ENCODE measurements around the gene TMEM258.

Gene TMEM258

DNA sequence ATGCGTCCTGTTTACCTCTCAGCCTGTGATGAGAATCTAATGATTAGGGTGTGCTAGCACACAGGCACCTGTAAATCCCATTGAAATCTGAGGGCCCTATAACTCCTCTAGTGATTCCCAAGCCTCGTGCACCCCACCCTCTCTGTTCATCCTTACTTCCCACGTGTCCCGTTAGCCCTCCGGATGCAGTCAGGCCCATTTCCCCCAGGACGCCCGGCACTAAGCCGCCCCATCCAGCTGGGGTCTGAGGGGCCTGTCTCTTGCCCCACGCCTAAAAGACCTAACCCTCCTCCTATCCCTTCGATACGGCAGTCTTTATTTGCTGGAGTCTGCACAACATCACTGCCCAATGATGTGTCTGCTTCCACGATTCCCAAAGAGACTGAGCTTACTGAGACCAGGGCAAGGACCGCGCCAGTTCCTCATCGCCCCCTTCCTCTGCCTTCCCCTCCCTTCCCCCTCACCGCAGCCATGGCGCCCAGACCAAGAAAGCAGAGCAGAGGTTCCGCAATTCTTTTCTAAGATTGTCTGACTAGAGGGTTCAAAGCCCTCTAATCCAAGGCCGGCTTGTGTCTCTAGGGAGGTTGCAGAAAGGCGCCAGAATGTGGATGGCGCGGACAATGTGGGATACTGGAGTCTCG is 34.7 kb upstream of the TMEM258 start:
- H3K27ac ChIP-seq (ENCODE audit: low read depth in 2 of 2, low read length in 2 of 2), result peak overlapping the region; percentile 70 to 72
- H3K9ac ChIP-seq (ENCODE audit: low read depth in 1 of 2, low read length in 2 of 2), result peak overlapping the region in 1 of 2 donors; percentile 61
- H3K36me3 ChIP-seq (ENCODE audit: control insufficient read depth in 2 of 2, insufficient read depth in 2 of 2, low read length in 2 of 2), result no peaks in the 10 kb centered on the region
- peaks cover 4 to 27% of the 10 kb centered on the region in 2 donors for H3K27me3 ChIP-seq (ENCODE audit: control insufficient read depth in 2 of 2, insufficient read depth in 2 of 2, low read length in 2 of 2)
- peak overlapping the region; percentile 48 to 62 for H3K4me3 ChIP-seq (ENCODE audit: low read length in 2 of 2)
- peaks cover 3 to 7% of the 10 kb centered on the region in 2 donors for H3K4me1 ChIP-seq (ENCODE audit: control insufficient read depth in 2 of 2, insufficient read depth in 2 of 2, low read length in 2 of 2)
- no peaks in the 10 kb centered on the region for H3K9me3 ChIP-seq (ENCODE audit: control insufficient read depth in 2 of 2, low read length in 2 of 2)

DNA sequence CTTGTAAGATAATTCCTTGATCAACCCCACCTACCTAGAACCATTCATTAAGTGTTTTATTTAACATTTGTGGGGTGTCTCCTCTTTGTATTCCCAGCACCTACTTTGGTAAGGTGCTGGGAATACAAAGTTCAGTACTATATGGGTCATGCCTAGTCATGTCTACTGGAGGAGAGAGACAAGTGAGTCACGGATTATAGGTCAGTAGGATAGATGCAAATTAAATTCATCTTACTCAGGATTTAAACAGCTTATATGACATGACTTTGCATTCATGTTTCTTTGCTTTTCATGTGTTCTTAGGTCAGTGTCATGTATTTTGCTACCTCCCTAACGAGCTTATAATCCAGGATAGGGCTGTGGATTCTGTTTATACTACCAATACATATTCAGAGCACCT is 27.8 kb upstream of the TMEM258 start:
- Histone ChIP-seq H3K27ac (ENCODE audit: low read depth in 2 of 2, low read length in 2 of 2) (no peak overlapping the region), H3K4me3 (ENCODE audit: low read length in 2 of 2) (no peak overlapping the region), H3K27me3 (ENCODE audit: control insufficient read depth in 2 of 2, insufficient read depth in 2 of 2, low read length in 2 of 2) (peaks cover 9 to 12% of the 10 kb centered on the region in 2 donors), H3K36me3 (ENCODE audit: control insufficient read depth in 2 of 2, insufficient read depth in 2 of 2, low read length in 2 of 2) (no peaks in the 10 kb centered on the region), H3K9me3 (ENCODE audit: control insufficient read depth in 2 of 2, low read length in 2 of 2) (no peaks in the 10 kb centered on the region), H3K4me1 (ENCODE audit: control insufficient read depth in 2 of 2, insufficient read depth in 2 of 2, low read length in 2 of 2) (peaks cover 4 to 11% of the 10 kb centered on the region in 2 donors), H3K9ac (ENCODE audit: low read depth in 1 of 2, low read length in 2 of 2) (no peak overlapping the region)

DNA sequence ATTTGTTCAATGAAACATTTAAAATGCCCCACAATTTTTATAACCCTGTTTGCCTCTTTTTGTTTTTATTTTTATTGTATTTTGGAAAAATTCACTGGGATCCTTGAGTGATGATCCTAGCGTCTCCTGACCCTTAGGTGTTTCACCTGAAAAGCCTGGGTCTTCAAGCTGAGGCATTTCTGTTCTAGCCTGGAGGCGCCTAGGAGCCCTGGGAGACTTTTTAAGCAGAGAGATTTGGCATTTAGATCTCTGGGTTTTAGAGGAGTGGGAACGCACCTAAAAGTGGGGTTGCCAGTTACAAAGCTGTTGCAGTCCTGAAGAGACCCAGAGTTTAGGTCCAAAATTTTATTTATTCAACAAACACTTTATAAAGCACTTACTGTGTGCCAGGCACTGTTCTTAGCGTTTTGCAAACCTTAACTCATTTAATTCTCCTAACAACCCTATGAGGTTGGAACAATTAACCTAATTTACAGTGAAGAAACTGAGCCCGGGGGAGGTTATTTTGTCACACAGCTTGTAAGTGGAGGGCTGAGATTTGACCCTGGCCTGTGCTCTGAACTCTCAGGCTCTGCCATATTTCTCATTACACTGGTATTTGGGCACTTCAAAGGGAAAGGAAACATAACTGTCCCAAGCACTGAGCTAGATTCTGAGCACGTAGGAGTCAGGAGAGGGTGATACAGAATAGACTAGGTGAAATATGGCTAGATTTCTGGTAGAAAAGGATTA is 25.2 kb upstream of the TMEM258 start:
- Histone ChIP-seq H3K27ac (ENCODE audit: low read depth in 2 of 2, low read length in 2 of 2) (peak overlapping the region in 1 of 2 donors; percentile 16), H3K9ac (ENCODE audit: low read depth in 1 of 2, low read length in 2 of 2) (no peak overlapping the region), H3K36me3 (ENCODE audit: control insufficient read depth in 2 of 2, insufficient read depth in 2 of 2, low read length in 2 of 2) (no peaks in the 10 kb centered on the region)

DNA sequence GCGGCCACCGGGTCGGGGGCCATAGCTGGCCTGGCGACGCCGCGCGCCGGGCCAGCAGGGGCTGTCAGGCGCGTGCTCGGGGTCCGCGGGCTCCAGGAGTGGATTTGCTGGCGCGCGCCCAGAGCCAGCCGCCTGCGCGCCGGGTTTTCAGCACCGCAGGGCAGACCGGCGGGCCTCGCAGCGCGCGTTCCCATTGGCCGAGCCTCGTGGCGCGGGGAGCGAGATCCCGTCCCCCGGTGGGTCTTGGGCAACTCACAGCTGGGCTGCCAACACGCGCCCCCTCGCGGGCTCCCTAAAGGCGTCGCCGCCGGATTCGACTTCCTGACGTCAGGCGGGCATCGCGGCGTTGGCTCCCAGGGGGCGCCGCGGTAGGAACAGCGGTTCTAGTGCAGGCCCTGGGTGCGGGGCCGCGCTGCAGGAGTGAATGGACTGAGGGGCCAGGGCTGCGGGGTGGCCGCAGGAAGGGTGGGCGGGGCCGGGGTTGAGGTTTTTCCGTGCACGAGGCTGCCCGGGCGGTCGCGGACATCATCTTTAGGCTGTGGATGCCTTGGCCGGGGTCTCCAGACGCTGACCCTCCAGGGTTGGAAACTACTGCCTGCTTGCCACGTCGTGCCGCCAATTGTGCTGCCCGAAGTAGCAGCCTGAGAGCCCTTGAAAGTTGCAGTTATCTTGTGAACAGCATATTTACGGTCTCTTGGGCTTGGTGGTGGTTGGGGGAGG is 24.5 kb upstream of the TMEM258 start, which contains the start of gene FADS1:
Gene FADS1 (minus strand): TSS at position 268 of the 720 bp plus-strand sequence. CDS start 74 bp downstream, at position 194.
- H3K9ac ChIP-seq (ENCODE audit: low read depth in 1 of 2, low read length in 2 of 2), result peak within 1 kb of the TSS; percentile 70 to 74
- no peaks in the 10 kb centered on the region for H3K36me3 ChIP-seq (ENCODE audit: control insufficient read depth in 2 of 2, insufficient read depth in 2 of 2, low read length in 2 of 2)
- peak within 1 kb of the TSS; percentile 82 to 90 for H3K27ac ChIP-seq (ENCODE audit: low read depth in 2 of 2, low read length in 2 of 2)
- peak within 1 kb of the TSS; percentile 61 to 83 for H3K4me3 ChIP-seq (ENCODE audit: low read length in 2 of 2)
- no peaks in the 10 kb centered on the region for H3K9me3 ChIP-seq (ENCODE audit: control insufficient read depth in 2 of 2, low read length in 2 of 2)
- peaks cover 9 to 12% of the 10 kb centered on the region in 2 donors for H3K27me3 ChIP-seq (ENCODE audit: control insufficient read depth in 2 of 2, insufficient read depth in 2 of 2, low read length in 2 of 2)
- peaks cover 13 to 15% of the 10 kb centered on the region in 2 donors for H3K4me1 ChIP-seq (ENCODE audit: control insufficient read depth in 2 of 2, insufficient read depth in 2 of 2, low read length in 2 of 2)

More for the DNA sequence above, 25.2 kb upstream of the TMEM258 start:
- peaks cover 13 to 15% of the 10 kb centered on the region in 2 donors for H3K4me1 ChIP-seq (ENCODE audit: control insufficient read depth in 2 of 2, insufficient read depth in 2 of 2, low read length in 2 of 2)
- H3K4me3 ChIP-seq (ENCODE audit: low read length in 2 of 2), result peak overlapping the region in 1 of 2 donors; percentile 41
- peaks cover 9 to 12% of the 10 kb centered on the region in 2 donors for H3K27me3 ChIP-seq (ENCODE audit: control insufficient read depth in 2 of 2, insufficient read depth in 2 of 2, low read length in 2 of 2)
- no peaks in the 10 kb centered on the region for H3K9me3 ChIP-seq (ENCODE audit: control insufficient read depth in 2 of 2, low read length in 2 of 2)

DNA sequence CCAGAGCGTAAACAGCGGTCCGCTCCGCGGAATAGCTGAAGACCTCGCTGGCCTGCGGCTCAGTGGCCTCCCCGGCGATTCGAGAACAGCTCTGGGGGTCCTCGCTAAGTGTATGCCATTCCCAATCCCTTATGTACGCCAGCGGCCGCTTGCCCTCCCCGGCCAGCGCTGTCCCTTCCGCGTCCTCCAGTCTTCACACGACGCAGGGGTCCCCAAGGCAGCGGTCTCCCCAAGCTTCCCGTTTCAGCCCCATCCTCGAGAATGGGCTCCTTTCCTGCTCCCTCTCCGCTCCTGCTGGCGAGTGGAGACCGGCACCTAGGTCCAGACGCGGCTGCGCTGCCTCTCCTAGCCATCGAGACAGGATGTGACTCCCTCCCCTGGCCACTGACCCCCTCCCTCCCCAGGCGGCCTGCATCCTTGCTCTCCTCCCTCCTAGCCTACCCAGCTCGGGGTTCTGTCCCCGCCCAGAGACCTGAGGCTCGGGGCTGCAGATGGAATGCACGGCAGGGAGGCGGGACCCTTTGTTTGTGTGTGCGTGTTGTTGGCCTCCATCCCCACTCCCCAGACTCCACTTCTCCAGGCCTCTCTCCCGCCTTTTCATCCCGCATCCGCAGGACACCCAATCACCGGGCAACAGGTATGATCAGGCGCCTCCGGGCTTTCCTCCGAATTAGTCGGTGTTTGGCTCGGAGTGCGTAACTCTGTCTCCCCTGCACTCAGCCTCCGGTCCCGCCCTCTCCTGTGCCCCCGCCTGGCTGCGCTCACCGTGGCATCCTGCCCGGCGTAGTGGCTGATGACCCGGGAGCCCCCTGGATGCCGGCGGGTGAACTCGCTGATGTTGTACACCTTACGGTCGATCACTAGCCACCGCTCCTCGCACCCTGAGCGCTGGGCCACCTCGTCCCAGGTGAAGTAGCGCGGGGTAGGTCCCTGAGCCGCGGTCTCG is 23.7 kb upstream of the TMEM258 start:
- H3K4me3 ChIP-seq (ENCODE audit: low read length in 2 of 2), result peak overlapping the region; percentile 61 to 83
- H3K9me3 ChIP-seq (ENCODE audit: control insufficient read depth in 2 of 2, low read length in 2 of 2), result no peaks in the 10 kb centered on the region
- peaks cover 9 to 12% of the 10 kb centered on the region in 2 donors for H3K27me3 ChIP-seq (ENCODE audit: control insufficient read depth in 2 of 2, insufficient read depth in 2 of 2, low read length in 2 of 2)
- peak overlapping the region; percentile 70 to 74 for H3K9ac ChIP-seq (ENCODE audit: low read depth in 1 of 2, low read length in 2 of 2)
- peaks cover 13 to 15% of the 10 kb centered on the region in 2 donors for H3K4me1 ChIP-seq (ENCODE audit: control insufficient read depth in 2 of 2, insufficient read depth in 2 of 2, low read length in 2 of 2)
- no peaks in the 10 kb centered on the region for H3K36me3 ChIP-seq (ENCODE audit: control insufficient read depth in 2 of 2, insufficient read depth in 2 of 2, low read length in 2 of 2)
- H3K27ac ChIP-seq (ENCODE audit: low read depth in 2 of 2, low read length in 2 of 2), result peak overlapping the region; percentile 82 to 90

DNA sequence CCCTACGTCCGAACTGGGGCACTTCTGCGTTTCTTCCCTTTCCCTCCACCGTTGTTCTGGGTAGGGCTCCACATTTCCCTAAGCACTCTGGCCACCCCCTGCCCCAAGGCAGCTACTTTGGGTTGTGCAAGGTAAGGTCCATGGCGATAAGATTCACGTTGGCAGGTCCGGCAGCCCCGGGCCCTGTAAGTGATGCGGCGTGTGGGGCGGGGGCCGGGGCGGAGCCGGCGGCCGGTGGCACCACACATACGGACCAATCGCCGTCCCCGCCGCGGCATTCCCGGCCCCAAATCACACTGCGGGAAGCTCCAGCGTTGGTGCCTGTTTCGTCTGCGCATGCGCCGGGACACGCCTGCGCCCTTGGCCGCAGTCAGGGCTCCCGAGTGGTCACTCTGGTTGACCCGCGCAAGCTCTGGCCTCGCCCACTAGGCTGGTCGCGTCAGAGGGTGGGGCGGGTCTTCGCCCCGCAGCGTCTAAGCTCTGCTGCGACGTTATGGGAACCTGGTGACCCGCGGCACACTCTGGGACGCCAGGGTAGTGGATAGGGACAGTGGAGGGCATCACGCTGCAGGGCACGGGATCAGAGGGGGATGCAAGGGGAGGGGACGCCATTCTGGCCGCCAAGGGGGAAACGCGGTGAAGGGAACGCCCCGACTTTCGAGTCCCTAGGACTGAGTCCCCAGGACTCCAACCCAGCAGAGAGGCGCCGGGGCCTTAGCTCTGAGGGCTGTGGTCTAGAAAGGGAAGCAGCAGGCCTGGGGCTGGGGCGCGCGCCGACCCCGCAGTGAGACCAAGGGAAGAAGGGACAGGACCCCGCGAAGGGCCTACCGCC is 22.8 kb upstream of the TMEM258 start:
- H3K9me3 ChIP-seq (ENCODE audit: control insufficient read depth in 2 of 2, low read length in 2 of 2), result no peaks in the 10 kb centered on the region
- peak overlapping the region; percentile 61 to 83 for H3K4me3 ChIP-seq (ENCODE audit: low read length in 2 of 2)
- H3K9ac ChIP-seq (ENCODE audit: low read depth in 1 of 2, low read length in 2 of 2), result peak overlapping the region; percentile 70 to 74
- H3K27ac ChIP-seq (ENCODE audit: low read depth in 2 of 2, low read length in 2 of 2), result peak overlapping the region; percentile 82 to 90
- peaks cover 9 to 12% of the 10 kb centered on the region in 2 donors for H3K27me3 ChIP-seq (ENCODE audit: control insufficient read depth in 2 of 2, insufficient read depth in 2 of 2, low read length in 2 of 2)
- H3K4me1 ChIP-seq (ENCODE audit: control insufficient read depth in 2 of 2, insufficient read depth in 2 of 2, low read length in 2 of 2), result peaks cover 13 to 15% of the 10 kb centered on the region in 2 donors
- no peaks in the 10 kb centered on the region for H3K36me3 ChIP-seq (ENCODE audit: control insufficient read depth in 2 of 2, insufficient read depth in 2 of 2, low read length in 2 of 2)

DNA sequence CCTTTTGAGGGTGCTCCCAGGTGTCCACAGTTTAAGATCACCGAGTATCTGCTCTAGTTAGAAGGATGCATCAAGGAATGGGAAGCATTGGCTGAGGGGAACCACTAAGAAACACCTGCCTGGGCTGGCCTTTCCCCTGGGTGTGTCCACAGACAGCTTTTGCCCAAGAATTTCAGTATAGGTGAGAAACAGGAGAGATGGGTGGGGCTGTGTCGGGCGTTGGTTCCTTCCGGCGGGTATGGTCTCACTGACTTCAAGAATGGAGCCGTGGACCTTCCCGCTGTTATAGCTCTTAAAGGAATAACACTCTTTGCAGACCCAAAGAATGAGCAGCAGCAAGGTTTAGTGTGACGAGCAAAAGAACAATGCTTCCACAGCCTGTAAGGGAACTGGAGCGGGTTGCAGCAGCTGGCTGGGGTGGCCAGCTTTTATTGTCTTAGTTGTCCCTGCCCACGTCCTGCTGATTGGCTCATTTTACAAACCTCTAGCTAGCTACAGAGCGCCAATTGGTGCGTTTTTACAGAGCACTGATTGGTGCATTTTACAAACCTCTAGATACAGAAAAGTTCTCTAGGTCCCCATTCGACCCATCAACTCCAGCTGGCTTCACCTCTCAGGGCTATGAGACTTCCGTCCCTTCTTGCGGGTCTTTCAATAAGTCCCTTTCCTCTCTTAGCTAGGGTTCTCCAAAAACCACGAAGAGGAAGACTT is 22.0 kb upstream of the TMEM258 start:
- Histone ChIP-seq H3K9ac (ENCODE audit: low read depth in 1 of 2, low read length in 2 of 2) (peak overlapping the region; percentile 14 to 74), H3K36me3 (ENCODE audit: control insufficient read depth in 2 of 2, insufficient read depth in 2 of 2, low read length in 2 of 2) (no peaks in the 10 kb centered on the region), H3K27ac (ENCODE audit: low read depth in 2 of 2, low read length in 2 of 2) (peak overlapping the region; percentile 27 to 90), H3K27me3 (ENCODE audit: control insufficient read depth in 2 of 2, insufficient read depth in 2 of 2, low read length in 2 of 2) (peaks cover 9 to 12% of the 10 kb centered on the region in 2 donors), H3K4me3 (ENCODE audit: low read length in 2 of 2) (peak overlapping the region; percentile 61 to 83), H3K4me1 (ENCODE audit: control insufficient read depth in 2 of 2, insufficient read depth in 2 of 2, low read length in 2 of 2) (peaks cover 13 to 15% of the 10 kb centered on the region in 2 donors), H3K9me3 (ENCODE audit: control insufficient read depth in 2 of 2, low read length in 2 of 2) (no peaks in the 10 kb centered on the region)

DNA sequence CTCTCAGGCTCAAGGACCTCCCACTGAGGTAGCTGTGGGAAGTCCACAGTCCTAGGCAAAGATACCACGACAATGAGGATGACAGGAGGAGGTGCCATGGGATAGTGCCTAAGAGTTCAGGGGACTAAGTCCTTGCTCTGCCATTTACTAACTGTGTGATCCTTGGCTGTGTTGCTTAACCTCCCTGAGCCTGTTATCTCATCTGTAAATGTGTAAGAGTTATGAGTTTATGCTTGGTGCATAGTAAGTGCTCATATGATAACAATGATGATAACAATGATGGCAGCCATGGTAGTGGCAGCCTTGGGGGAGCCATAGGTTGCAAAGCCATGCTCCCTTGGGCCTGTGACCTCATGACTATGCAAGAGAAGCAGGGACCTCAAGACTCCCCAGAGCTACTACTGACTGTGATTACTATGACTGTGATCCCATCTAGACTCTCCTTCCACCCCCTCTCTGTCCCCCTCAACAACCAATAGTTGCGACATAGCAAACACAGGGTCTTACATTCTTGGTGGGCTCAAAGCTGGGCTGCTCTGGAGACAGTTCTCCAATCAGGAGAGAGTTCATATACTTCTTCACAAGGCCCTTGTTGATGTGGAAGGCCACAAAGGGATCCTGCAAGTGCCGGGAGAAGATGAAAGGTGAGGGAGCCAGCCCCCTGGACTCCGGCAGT is 20.5 kb upstream of the TMEM258 start:
- Histone ChIP-seq H3K9me3 (ENCODE audit: control insufficient read depth in 2 of 2, low read length in 2 of 2) (no peaks in the 10 kb centered on the region), H3K9ac (ENCODE audit: low read depth in 1 of 2, low read length in 2 of 2) (no peak overlapping the region), H3K36me3 (ENCODE audit: control insufficient read depth in 2 of 2, insufficient read depth in 2 of 2, low read length in 2 of 2) (no peaks in the 10 kb centered on the region), H3K4me3 (ENCODE audit: low read length in 2 of 2) (no peak overlapping the region), H3K27me3 (ENCODE audit: control insufficient read depth in 2 of 2, insufficient read depth in 2 of 2, low read length in 2 of 2) (peaks cover 4 to 10% of the 10 kb centered on the region in 2 donors), H3K4me1 (ENCODE audit: control insufficient read depth in 2 of 2, insufficient read depth in 2 of 2, low read length in 2 of 2) (peaks cover 13 to 15% of the 10 kb centered on the region in 2 donors), H3K27ac (ENCODE audit: low read depth in 2 of 2, low read length in 2 of 2) (no peak overlapping the region)
